Measurements from ENCODE around the gene H1-8. TPM values are rescaled to one million over a fixed set of nuclear protein-coding genes. Genes with fewer than 3 reads are reported as not detected.

The H1-8 gene
- total RNA-seq, 4 donors from 2014 or later: not detected

- TF ChIP-seq POLR2A (IDR thresholded peaks at IDR 0.05) (no peak), CTCF (IDR thresholded peaks at IDR 0.05) (no peak)
- H3K27ac ChIP-seq: no peak overlapping the region
- intact Hi-C loops (cut with DNase I): no loop called here
- no peaks in the 10 kb centered on the region for H3K9me3 ChIP-seq
- no peak for DNase-seq
- 60 to 80% methylated on average over 1 of the region's 4 CpGs for WGBS, 2 donors
- H3K27me3 ChIP-seq: no peaks in the 10 kb centered on the region
- peaks cover 0 to 36% (median 0%) of the 10 kb centered on the region in 3 donors for H3K36me3 ChIP-seq
- H3K4me3 ChIP-seq: no peak overlapping the region
- H3K4me1 ChIP-seq: no peaks in the 10 kb centered on the region
Observed at GRCh38 chr3:129520960-129521359, 22.0 kb upstream of the H1-8 start.

- H3K9me3 ChIP-seq: no peaks in the 10 kb centered on the region
- 73 to 82% methylated on average over 7 of the region's 8 CpGs for WGBS, 2 donors
Observed at GRCh38 chr3:129521611-129522010, 21.4 kb upstream of the H1-8 start.

GRCh38 chr3:129522953-129523352 is 20.0 kb upstream of the H1-8 start:
- Histone ChIP-seq H3K9me3 (no peaks in the 10 kb centered on the region), H3K36me3 (peaks cover 0 to 21% (median 0%) of the 10 kb centered on the region in 3 donors), H3K27me3 (no peaks in the 10 kb centered on the region), H3K4me3 (no peak overlapping the region), H3K27ac (no peak overlapping the region), H3K4me1 (no peaks in the 10 kb centered on the region)
- intact Hi-C loops (cut with DNase I): no loop called here
- TF ChIP-seq POLR2A (IDR thresholded peaks at IDR 0.05): no peak
- TF ChIP-seq CTCF (IDR thresholded peaks at IDR 0.05): no peak
- DNase-seq: no peak
- WGBS, 2 donors: 70 to 77% methylated on average over 2 to 3 of the region's 5 CpGs

More at GRCh38 chr3:129521611-129522010, 21.4 kb upstream of the H1-8 start:
- Histone ChIP-seq H3K27ac (no peak overlapping the region), H3K36me3 (peaks cover 0 to 31% (median 0%) of the 10 kb centered on the region in 3 donors), H3K4me1 (no peaks in the 10 kb centered on the region), H3K4me3 (no peak overlapping the region), H3K27me3 (no peaks in the 10 kb centered on the region)
- TF ChIP-seq POLR2A (IDR thresholded peaks at IDR 0.05) (no peak), CTCF (IDR thresholded peaks at IDR 0.05) (no peak)
- intact Hi-C loops (cut with DNase I): no loop called here
- no peak for DNase-seq

GRCh38 chr3:129524081-129524480 is 18.9 kb upstream of the H1-8 start:
- WGBS, 2 donors: 79 to 83% methylated on average over 3 of the region's 4 CpGs
- Histone ChIP-seq H3K27me3 (no peaks in the 10 kb centered on the region), H3K4me1 (no peaks in the 10 kb centered on the region), H3K9me3 (no peaks in the 10 kb centered on the region), H3K36me3 (peaks cover 0 to 9% (median 0%) of the 10 kb centered on the region in 3 donors), H3K27ac (no peak overlapping the region), H3K4me3 (no peak overlapping the region)
- TF ChIP-seq CTCF (IDR thresholded peaks at IDR 0.05) (no peak), POLR2A (IDR thresholded peaks at IDR 0.05) (no peak)
- intact Hi-C loops (cut with DNase I): no loop called here
- no peak for DNase-seq

- no peak for DNase-seq
Observed at GRCh38 chr3:129525341-129525968, 17.5 kb upstream of the H1-8 start.

More at GRCh38 chr3:129525341-129525968, 17.5 kb upstream of the H1-8 start:
- no peak overlapping the region for H3K27ac ChIP-seq
- intact Hi-C loops (cut with DNase I): no loop called here
- no peaks in the 10 kb centered on the region for H3K27me3 ChIP-seq
- H3K4me3 ChIP-seq: no peak overlapping the region
- H3K36me3 ChIP-seq: no peaks in the 10 kb centered on the region
- H3K4me1 ChIP-seq: peaks cover 0 to 6% (median 0%) of the 10 kb centered on the region in 3 donors
- TF ChIP-seq POLR2A (IDR thresholded peaks at IDR 0.05): no peak
- H3K9me3 ChIP-seq: no peaks in the 10 kb centered on the region
- 68 to 69% methylated on average over 7 to 8 of the region's 8 CpGs for WGBS, 2 donors
